ENCODE measurements around the gene GK2.

DNA sequence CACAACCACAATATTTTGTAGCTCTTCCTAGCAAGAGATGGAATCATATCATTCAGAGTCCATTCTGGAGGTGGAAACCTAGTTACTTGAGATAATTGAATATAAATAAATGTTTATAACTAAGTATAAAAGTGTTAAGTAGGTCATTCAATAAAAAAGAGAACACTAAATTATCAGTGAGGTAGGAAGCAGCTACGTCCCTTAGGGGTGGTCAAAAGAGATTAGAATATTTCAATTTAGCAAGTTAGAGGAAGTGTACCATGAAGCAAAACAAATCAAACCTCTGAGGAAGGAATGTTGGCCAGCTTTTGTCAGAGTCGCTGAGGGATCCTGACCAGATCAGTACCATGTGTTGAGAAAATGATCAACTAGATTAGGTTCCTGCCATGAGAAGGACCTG, 38.0 kb downstream of the GK2 start:
- TF ChIP-seq EZH2 (IDR thresholded peaks at IDR 0.05) (no peak), EZH2phosphoT487 (IDR thresholded peaks at IDR 0.05) (no peak)
- TF ChIP-seq, protein P1, sequence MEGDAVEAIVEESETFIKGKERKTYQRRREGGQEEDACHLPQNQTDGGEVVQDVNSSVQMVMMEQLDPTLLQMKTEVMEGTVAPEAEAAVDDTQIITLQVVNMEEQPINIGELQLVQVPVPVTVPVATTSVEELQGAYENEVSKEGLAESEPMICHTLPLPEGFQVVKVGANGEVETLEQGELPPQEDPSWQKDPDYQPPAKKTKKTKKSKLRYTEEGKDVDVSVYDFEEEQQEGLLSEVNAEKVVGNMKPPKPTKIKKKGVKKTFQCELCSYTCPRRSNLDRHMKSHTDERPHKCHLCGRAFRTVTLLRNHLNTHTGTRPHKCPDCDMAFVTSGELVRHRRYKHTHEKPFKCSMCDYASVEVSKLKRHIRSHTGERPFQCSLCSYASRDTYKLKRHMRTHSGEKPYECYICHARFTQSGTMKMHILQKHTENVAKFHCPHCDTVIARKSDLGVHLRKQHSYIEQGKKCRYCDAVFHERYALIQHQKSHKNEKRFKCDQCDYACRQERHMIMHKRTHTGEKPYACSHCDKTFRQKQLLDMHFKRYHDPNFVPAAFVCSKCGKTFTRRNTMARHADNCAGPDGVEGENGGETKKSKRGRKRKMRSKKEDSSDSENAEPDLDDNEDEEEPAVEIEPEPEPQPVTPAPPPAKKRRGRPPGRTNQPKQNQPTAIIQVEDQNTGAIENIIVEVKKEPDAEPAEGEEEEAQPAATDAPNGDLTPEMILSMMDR (IDR thresholded peaks at IDR 0.05): no peak
